ENCODE measurements around the gene GAGE10. TPM values are rescaled to one million over a fixed set of nuclear protein-coding genes. Genes with fewer than 3 reads are reported as not detected.

Gene GAGE10
- total RNA-seq, 4 donors from 2014 or later: not detected

- no peak for TF ChIP-seq CTCF (IDR thresholded peaks at IDR 0.05; ENCODE audit: low read depth)
Observed at GRCh38 chrX:49269010-49269766, 34.3 kb upstream of the GAGE10 start.

- no peak for TF ChIP-seq CTCF (IDR thresholded peaks at IDR 0.05; ENCODE audit: low read depth)
Observed at GRCh38 chrX:49269767-49270248, 33.6 kb upstream of the GAGE10 start, which contains the start of gene PPP1R3F. Gene PPP1R3F (plus strand): TSS chrX:49269793. CDS start chrX:49269870, 77 bp downstream.

- no peak for TF ChIP-seq CTCF (IDR thresholded peaks at IDR 0.05; ENCODE audit: low read depth)
Observed at GRCh38 chrX:49270249-49270921, 33.1 kb upstream of the GAGE10 start.

GRCh38 chrX:49271341-49271740 is 32.1 kb upstream of the GAGE10 start:
- TF ChIP-seq CTCF (IDR thresholded peaks at IDR 0.05; ENCODE audit: low read depth): no peak

- TF ChIP-seq CTCF (IDR thresholded peaks at IDR 0.05; ENCODE audit: low read depth): no peak
Observed at GRCh38 chrX:49272421-49272820, 31.0 kb upstream of the GAGE10 start.

GRCh38 chrX:49273181-49273727 is 30.2 kb upstream of the GAGE10 start:
- no peak for TF ChIP-seq CTCF (IDR thresholded peaks at IDR 0.05; ENCODE audit: low read depth)

- no peak for TF ChIP-seq CTCF (IDR thresholded peaks at IDR 0.05; ENCODE audit: low read depth)
Observed at GRCh38 chrX:49276207-49276606, 27.2 kb upstream of the GAGE10 start.

Data from subcutaneous adipose tissue (tissue), 4 donors.